ENCODE results near the gene GHRHR. TPM values are rescaled to one million over a fixed set of nuclear protein-coding genes. Genes with fewer than 3 reads are reported as not detected.

The GHRHR gene
- total and polyA plus RNA-seq, 2 of the 4 experiments (the other 2 are of a cell fraction) = not detected

DNA sequence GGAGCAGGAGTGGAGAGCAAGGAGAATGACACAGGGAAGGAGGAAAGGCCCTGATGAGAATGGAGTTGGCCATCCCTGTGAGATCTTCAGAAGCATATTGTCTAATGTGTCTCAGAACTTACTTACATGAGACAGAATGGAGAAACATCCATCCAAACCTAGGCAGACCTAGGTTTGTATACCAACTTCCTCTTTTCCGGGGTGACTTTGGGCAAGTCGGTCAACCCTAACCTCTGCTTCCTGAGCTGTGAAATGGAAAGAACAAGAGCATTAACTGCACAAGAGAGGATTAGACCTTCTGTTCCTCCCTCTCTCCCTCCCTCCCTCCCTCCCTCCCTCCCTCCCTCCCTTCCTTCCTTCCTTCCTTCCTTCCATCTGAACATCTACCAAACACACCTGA, 4.5 kb downstream of the GHRHR start:
- Histone ChIP-seq H2BK20ac (ENCODE audit: low read depth, low read length) (no peak overlapping the region), H2AFZ (replicated peaks; ENCODE audit: low read length, poor library complexity) (no peak overlapping the region), H3K36me3 (ENCODE audit: control insufficient read depth, insufficient read depth, low read length) (no peaks in the 10 kb centered on the region), H4K5ac (ENCODE audit: low read depth, low read length) (no peak overlapping the region), H3K4me3 (ENCODE audit: insufficient read depth, low read depth, low read length) (no peak overlapping the region), H3K27me3 (ENCODE audit: control insufficient read depth, insufficient read depth, low read length) (peaks cover 63% of the 10 kb centered on the region), H3K4me1 (ENCODE audit: control insufficient read depth, insufficient read depth, low read length) (no peaks in the 10 kb centered on the region), H3K9ac (ENCODE audit: low read depth, low read length) (no peak overlapping the region), H2AK9ac (replicated peaks; ENCODE audit: low read depth, low read length, poor library complexity) (no peak overlapping the region), H3K18ac (ENCODE audit: low read depth, low read length) (no peak overlapping the region), H2BK15ac (ENCODE audit: low read depth, low read length) (no peak overlapping the region), H2BK120ac (ENCODE audit: low read depth, low read length) (no peak overlapping the region), H2AK5ac (ENCODE audit: low read depth, low read length) (no peak overlapping the region), H3K4ac (ENCODE audit: low read depth, low read length) (no peak overlapping the region), H3K79me1 (ENCODE audit: low read depth in 1 of 2, low read length in 2 of 2) (no peaks in the 10 kb centered on the region), H3K9me1 (ENCODE audit: insufficient read depth, low read length) (no peaks in the 10 kb centered on the region), H3K9me3 (ENCODE audit: control insufficient read depth, insufficient read depth, low read length) (no peaks in the 10 kb centered on the region), H2BK5ac (ENCODE audit: low read depth, low read length, poor library complexity, severe bottlenecking) (no peak overlapping the region), H4K20me1 (ENCODE audit: insufficient read depth, low read length) (no peaks in the 10 kb centered on the region), H3K23ac (ENCODE audit: low read depth, low read length) (no peak overlapping the region), H3K56ac (ENCODE audit: extremely low read depth, insufficient read depth, low read length) (no peak overlapping the region), H3K4me2 (ENCODE audit: low read depth, low read length) (no peak overlapping the region), H4K91ac (ENCODE audit: insufficient read depth, low read depth, low read length) (no peak overlapping the region), H3K27ac (ENCODE audit: insufficient read depth, low read length) (no peak overlapping the region), H3K14ac (replicated peaks; ENCODE audit: low read depth, low read length) (no peak overlapping the region), H4K8ac (ENCODE audit: low read depth in 2 of 2, low read length in 2 of 2) (no peak overlapping the region)
- WGBS, 2 experiments (ENCODE audit: extremely low coverage in 2 of 2, insufficient read length in 1 of 2) = no CpG with 5 or more reads among the region's 2 CpGs
- dilution Hi-C loops (cut with HindIII; ENCODE audit: low sequenced_read_pairs, unreplicated experiment) = no loop called here
- TF ChIP-seq SMC3 (IDR thresholded peaks at IDR 0.05; ENCODE audit: low read depth, low read length) (no peak), BHLHE40 (IDR thresholded peaks at IDR 0.05; ENCODE audit: low read depth, low read length) (no peak), CHD1 (IDR thresholded peaks at IDR 0.05; ENCODE audit: low read depth, low read length) (no peak), POLR2A (IDR thresholded peaks at IDR 0.05; ENCODE audit: low read depth, low read length) (no peak), FOS (IDR thresholded peaks at IDR 0.05; ENCODE audit: low read depth, low read length) (no peak), RCOR1 (IDR thresholded peaks at IDR 0.05; ENCODE audit: insufficient replicate concordance, low read length) (no peak), MAZ (IDR thresholded peaks at IDR 0.05; ENCODE audit: borderline replicate concordance, low read depth, low read length) (no peak), MAFK (IDR thresholded peaks at IDR 0.05; ENCODE audit: low read depth, low read length) (no peak), RAD21 (IDR thresholded peaks at IDR 0.05; ENCODE audit: low read length) (no peak)
- TF ChIP-seq, protein P1, sequence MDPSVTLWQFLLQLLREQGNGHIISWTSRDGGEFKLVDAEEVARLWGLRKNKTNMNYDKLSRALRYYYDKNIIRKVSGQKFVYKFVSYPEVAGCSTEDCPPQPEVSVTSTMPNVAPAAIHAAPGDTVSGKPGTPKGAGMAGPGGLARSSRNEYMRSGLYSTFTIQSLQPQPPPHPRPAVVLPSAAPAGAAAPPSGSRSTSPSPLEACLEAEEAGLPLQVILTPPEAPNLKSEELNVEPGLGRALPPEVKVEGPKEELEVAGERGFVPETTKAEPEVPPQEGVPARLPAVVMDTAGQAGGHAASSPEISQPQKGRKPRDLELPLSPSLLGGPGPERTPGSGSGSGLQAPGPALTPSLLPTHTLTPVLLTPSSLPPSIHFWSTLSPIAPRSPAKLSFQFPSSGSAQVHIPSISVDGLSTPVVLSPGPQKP (IDR thresholded peaks at IDR 0.05; ENCODE audit: borderline replicate concordance, low read depth, low read length) = no peak
- TF ChIP-seq, protein P2, sequence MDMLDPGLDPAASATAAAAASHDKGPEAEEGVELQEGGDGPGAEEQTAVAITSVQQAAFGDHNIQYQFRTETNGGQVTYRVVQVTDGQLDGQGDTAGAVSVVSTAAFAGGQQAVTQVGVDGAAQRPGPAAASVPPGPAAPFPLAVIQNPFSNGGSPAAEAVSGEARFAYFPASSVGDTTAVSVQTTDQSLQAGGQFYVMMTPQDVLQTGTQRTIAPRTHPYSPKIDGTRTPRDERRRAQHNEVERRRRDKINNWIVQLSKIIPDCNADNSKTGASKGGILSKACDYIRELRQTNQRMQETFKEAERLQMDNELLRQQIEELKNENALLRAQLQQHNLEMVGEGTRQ (IDR thresholded peaks at IDR 0.05; ENCODE audit: low read depth, low read length) = no peak
- in situ Hi-C loops (cut with MboI; ENCODE audit: low sequenced_read_pairs) = no loop called here
- no TSS peak for BruUV-seq (replicated peaks)
- DNase-seq = no peak
- ATAC-seq (ENCODE audit: low read depth) = no peak
- ChIA-PET CTCF (no interaction called here), POLR2A (ENCODE audit: unreplicated experiment) (no interaction called here)
- intact Hi-C loops (cut with micrococcal nuclease) = no loop called here
